HG03558 (cell line): ENCODE measurements around the gene INSM2.
A peak's percentile ranks its signal among the peaks of the same experiment; 100 is the strongest.

Experiments used
- ATAC-seq: cut with Tn5 transposase; IDR thresholded peaks from one replicate; pipeline ENCODE4 v1.9.1; 2021; ENCODE audit warnings: moderate number of reproducible peaks; ENCODE audit not compliant: unreplicated experiment; ENCODE audit errors: extremely low read depth

INSM2 gene

GRCh38 chr14:35533357-35534207 lies at the start of gene INSM2:
TSS of gene INSM2 (plus strand) at chr14:35534164. CDS start at chr14:35534253, 89 bp downstream.
- ATAC-seq: no peak

- ATAC-seq: no peak
Measured at GRCh38 chr14:35492569-35493014, 41.4 kb upstream of the INSM2 start.

GRCh38 chr14:35495278-35495677 lies 38.7 kb upstream of the INSM2 start:
- ATAC-seq: no peak

- no peak for ATAC-seq
Measured at GRCh38 chr14:35499180-35499579, 34.8 kb upstream of the INSM2 start.

- no peak for ATAC-seq
Measured at GRCh38 chr14:35503646-35504045, 30.3 kb upstream of the INSM2 start.

GRCh38 chr14:35504260-35504659 lies 29.7 kb upstream of the INSM2 start:
- ATAC-seq: no peak

GRCh38 chr14:35506461-35506860 lies 27.5 kb upstream of the INSM2 start:
- ATAC-seq: no peak

GRCh38 chr14:35506927-35507326 lies 27.0 kb upstream of the INSM2 start:
- no peak for ATAC-seq

GRCh38 chr14:35509846-35510245 lies 24.1 kb upstream of the INSM2 start:
- no peak for ATAC-seq

GRCh38 chr14:35512765-35513164 lies 21.2 kb upstream of the INSM2 start:
- no peak for ATAC-seq

- ATAC-seq: no peak
Measured at GRCh38 chr14:35515916-35516315, 18.0 kb upstream of the INSM2 start.

GRCh38 chr14:35519986-35520385 lies 14.0 kb upstream of the INSM2 start:
- no peak for ATAC-seq

- no peak for ATAC-seq
Measured at GRCh38 chr14:35525695-35526094, 8.3 kb upstream of the INSM2 start.

- ATAC-seq: no peak
Measured at GRCh38 chr14:35526962-35527361, 7.0 kb upstream of the INSM2 start.

GRCh38 chr14:35531960-35532747 lies 1.8 kb upstream of the INSM2 start:
- no peak for ATAC-seq

GRCh38 chr14:35532783-35533356 lies 1.1 kb upstream of the INSM2 start:
- ATAC-seq: no peak

- ATAC-seq: no peak
Measured at GRCh38 chr14:35534208-35534872, 376 bp downstream of the INSM2 start.

GRCh38 chr14:35534873-35535482 lies 1.0 kb downstream of the INSM2 start:
- peak; percentile 69 for ATAC-seq

GRCh38 chr14:35535483-35536112 lies 1.6 kb downstream of the INSM2 start:
- no peak for ATAC-seq

- no peak for ATAC-seq
Measured at GRCh38 chr14:35539969-35540368, 6.0 kb downstream of the INSM2 start.
